NB4 (cell line): ENCODE results near the gene PFN3.

Experiments
- CTCF ChIP-seq: IDR thresholded peaks from one replicate; pipeline ENCODE4 v1.5.1; 2012; ENCODE audit warnings: low read depth, low read length
- POLR2A ChIP-seq: IDR thresholded peaks from 2 replicates; pipeline ENCODE4 v1.6.1; 2011; ENCODE audit warnings: mild to moderate bottlenecking; ENCODE audit not compliant: insufficient read length; ENCODE audit errors: extremely low read depth
- TF ChIP-seq, protein P1 (sequence below): IDR thresholded peaks from 2 replicates; pipeline ENCODE4 v1.6.1; 2011; ENCODE audit warnings: low read depth, low read length

DNA sequence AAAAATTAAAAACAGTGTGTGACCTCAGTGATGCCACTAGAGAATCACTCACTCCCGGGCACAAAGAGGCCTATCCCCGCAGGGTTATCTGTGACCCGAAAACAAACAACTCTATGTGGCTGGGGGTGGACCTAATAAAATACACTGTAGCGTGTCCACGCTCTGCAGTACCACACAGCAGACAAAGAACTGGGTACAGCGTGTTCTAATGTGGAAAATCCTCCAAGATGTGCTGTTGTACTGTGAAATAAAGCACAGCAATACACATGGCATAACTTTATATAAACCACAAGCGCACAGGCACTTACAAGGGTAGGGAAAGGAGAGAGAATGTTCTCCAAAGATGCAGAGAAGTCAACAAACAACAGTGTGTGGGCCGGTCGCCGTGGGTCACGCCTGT lies 24.4 kb downstream of the PFN3 start:
- TF ChIP-seq CTCF (no peak), POLR2A (no peak)
- TF ChIP-seq, protein P1, sequence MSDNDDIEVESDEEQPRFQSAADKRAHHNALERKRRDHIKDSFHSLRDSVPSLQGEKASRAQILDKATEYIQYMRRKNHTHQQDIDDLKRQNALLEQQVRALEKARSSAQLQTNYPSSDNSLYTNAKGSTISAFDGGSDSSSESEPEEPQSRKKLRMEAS, result no peak
